Parathyroid adenoma (tissue), 2 donors: ENCODE results near the gene LRRC40.

Experiments
- H2AFZ ChIP-seq: fragments of 300-600 bp; sonication (generic); one replicate; pipeline ENCODE4 v1.7.0; 2017; ENCODE audit warnings: antibody characterized with exemption, mild to moderate bottlenecking
- H3K27ac ChIP-seq: fragments of 300-600 bp; sonication (generic); one replicate; pipeline ENCODE4 v1.7.0; 2017
- H3K27me3 ChIP-seq: fragments of 300-600 bp; sonication (generic); one replicate; pipeline ENCODE4 v1.7.0; 2017; ENCODE audit warnings: low read length; ENCODE audit not compliant: control insufficient read depth, insufficient read depth
- H3K36me3 ChIP-seq: fragments of 300-600 bp; sonication (generic); one replicate; pipeline ENCODE4 v1.7.0; 2017; ENCODE audit warnings: low read length; ENCODE audit not compliant: control insufficient read depth, insufficient read depth
- H3K4me1 ChIP-seq: fragments of 300-600 bp; sonication (generic); one replicate; pipeline ENCODE4 v1.7.0; 2017; ENCODE audit warnings: control low read depth
- H3K4me2 ChIP-seq: fragments of 300-600 bp; sonication (generic); one replicate; pipeline ENCODE4 v1.7.0; 2017; ENCODE audit warnings: low read length
- H3K4me3 ChIP-seq: fragments of 300-600 bp; sonication (generic); one replicate; pipeline ENCODE4 v1.7.0; 2017; ENCODE audit warnings: low read depth, low read length
- H3K79me2 ChIP-seq: fragments of 300-600 bp; sonication (generic); one replicate; pipeline ENCODE4 v1.7.0; 2017; ENCODE audit warnings: control low read depth
- H3K9ac ChIP-seq: fragments of 300-600 bp; sonication (generic); one replicate; pipeline ENCODE4 v1.7.0; 2017; ENCODE audit warnings: mild to moderate bottlenecking
- H3K9me3 ChIP-seq: fragments of 300-600 bp; sonication (generic); one replicate; pipeline ENCODE4 v1.7.0; 2017; ENCODE audit warnings: low read length; ENCODE audit not compliant: control insufficient read depth
- TF ChIP-seq, protein P1 (sequence below): fragments of 300-600 bp; sonication (generic); IDR thresholded peaks from one replicate; pipeline ENCODE4 v1.7.0; 2017; ENCODE audit warnings: antibody characterized with exemption, mild to moderate bottlenecking
- donor health status: primary hyperparathyroidism.

LRRC40 gene

DNA sequence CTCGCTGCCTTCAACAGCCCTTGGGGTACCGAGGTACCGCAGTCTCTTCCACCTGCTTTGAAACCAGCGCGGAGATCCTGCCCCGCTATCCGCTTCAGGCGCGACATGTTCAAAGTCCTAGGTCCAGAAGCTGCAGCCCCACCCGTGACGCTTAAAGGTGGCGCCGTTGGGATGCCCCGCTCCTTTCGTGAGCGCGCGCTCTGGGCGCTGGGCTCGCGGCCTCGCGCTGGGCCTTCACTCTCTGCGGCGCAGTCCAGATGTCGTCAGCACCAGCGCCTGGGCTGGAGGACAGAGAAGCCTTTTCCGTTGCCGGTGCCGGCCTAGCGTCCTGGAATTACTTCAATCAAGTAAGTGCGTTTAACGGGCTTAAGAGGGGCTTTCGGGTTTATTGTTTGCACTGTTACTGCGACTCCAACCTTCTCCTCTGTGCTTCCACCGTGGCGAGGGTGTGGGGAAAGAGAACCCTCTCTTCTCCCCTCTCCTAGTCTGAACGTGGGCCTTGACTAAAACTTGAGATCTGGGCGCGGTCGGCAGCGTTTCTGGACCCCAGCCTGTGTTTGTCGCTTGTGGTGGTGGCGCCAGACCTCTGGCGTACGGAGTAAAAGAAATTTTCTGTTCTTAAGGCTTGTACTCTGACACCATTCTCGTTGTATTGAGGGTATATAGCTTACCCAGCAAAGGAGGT is at the start of gene LRRC40:
LRRC40 (minus strand) TSS at position 146 of the 685 bp plus-strand sequence; CDS start at position 107, 39 bp downstream.
- H3K9ac ChIP-seq: peak within 1 kb of the TSS; percentile 78
- H3K4me1 ChIP-seq: no peaks in the 10 kb centered on the region
- H3K9me3 ChIP-seq: no peaks in the 10 kb centered on the region
- peak within 1 kb of the TSS; percentile 94 for H2AFZ ChIP-seq
- TF ChIP-seq, protein P1, sequence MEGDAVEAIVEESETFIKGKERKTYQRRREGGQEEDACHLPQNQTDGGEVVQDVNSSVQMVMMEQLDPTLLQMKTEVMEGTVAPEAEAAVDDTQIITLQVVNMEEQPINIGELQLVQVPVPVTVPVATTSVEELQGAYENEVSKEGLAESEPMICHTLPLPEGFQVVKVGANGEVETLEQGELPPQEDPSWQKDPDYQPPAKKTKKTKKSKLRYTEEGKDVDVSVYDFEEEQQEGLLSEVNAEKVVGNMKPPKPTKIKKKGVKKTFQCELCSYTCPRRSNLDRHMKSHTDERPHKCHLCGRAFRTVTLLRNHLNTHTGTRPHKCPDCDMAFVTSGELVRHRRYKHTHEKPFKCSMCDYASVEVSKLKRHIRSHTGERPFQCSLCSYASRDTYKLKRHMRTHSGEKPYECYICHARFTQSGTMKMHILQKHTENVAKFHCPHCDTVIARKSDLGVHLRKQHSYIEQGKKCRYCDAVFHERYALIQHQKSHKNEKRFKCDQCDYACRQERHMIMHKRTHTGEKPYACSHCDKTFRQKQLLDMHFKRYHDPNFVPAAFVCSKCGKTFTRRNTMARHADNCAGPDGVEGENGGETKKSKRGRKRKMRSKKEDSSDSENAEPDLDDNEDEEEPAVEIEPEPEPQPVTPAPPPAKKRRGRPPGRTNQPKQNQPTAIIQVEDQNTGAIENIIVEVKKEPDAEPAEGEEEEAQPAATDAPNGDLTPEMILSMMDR: no peak
- no peaks in the 10 kb centered on the region for H3K36me3 ChIP-seq
- H3K4me2 ChIP-seq: peak within 1 kb of the TSS; percentile 69
- peak within 1 kb of the TSS; percentile 80 for H3K27ac ChIP-seq
- peaks cover 22% of the 10 kb centered on the region for H3K79me2 ChIP-seq
- no peaks in the 10 kb centered on the region for H3K27me3 ChIP-seq
- H3K4me3 ChIP-seq: peak within 1 kb of the TSS; percentile 88

DNA sequence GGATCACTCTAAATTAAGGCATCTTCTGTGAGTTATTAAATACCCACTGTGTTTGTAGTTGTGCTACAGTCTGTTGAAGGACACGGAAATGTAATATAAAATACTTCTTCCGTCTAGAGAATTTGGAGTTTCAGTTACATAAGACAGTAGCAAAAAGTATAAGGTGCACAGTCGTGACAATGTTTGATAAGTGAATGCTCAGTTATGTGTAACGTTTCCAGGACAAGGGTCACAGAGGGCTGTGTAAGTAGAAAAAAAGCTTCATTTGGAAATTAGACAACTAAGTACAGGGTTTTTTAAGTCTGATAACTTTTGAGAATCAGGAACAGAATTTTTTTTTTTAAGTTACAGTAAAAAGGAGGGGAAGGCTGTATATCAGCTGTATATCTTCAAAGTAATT is 43.4 kb upstream of the LRRC40 start:
- H3K9ac ChIP-seq: no peak overlapping the region
- no peak overlapping the region for H3K4me2 ChIP-seq
- no peaks in the 10 kb centered on the region for H3K4me1 ChIP-seq
- no peak overlapping the region for H2AFZ ChIP-seq
- no peaks in the 10 kb centered on the region for H3K9me3 ChIP-seq
- H3K27me3 ChIP-seq: no peaks in the 10 kb centered on the region
- H3K79me2 ChIP-seq: no peaks in the 10 kb centered on the region
- H3K36me3 ChIP-seq: no peaks in the 10 kb centered on the region
- TF ChIP-seq, protein P1: no peak
- H3K27ac ChIP-seq: no peak overlapping the region
- no peak overlapping the region for H3K4me3 ChIP-seq

DNA sequence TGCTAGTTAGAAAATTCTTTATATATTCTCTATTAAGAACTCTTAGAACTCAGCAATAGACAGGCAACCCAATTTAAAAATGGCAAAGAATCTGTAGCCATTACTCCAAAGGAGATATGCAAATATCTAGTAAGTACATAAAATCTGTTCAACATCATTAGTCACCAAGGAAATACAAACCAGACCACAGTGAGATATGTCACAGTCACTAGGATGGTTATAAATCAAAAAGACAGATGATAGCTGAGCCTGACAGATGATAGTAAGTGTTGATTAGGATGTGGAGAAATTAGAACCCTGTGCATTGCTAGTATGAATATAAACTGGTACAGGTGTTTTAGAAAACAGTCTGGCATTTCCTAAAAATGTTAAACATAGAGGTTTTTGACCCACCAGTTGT is 42.4 kb upstream of the LRRC40 start:
- Histone ChIP-seq H3K9me3 (no peaks in the 10 kb centered on the region), H3K27ac (no peak overlapping the region), H3K4me2 (no peak overlapping the region), H3K9ac (no peak overlapping the region), H3K27me3 (no peaks in the 10 kb centered on the region), H3K4me3 (no peak overlapping the region), H3K4me1 (no peaks in the 10 kb centered on the region), H3K36me3 (no peaks in the 10 kb centered on the region), H2AFZ (no peak overlapping the region), H3K79me2 (no peaks in the 10 kb centered on the region)
- TF ChIP-seq, protein P1: no peak

DNA sequence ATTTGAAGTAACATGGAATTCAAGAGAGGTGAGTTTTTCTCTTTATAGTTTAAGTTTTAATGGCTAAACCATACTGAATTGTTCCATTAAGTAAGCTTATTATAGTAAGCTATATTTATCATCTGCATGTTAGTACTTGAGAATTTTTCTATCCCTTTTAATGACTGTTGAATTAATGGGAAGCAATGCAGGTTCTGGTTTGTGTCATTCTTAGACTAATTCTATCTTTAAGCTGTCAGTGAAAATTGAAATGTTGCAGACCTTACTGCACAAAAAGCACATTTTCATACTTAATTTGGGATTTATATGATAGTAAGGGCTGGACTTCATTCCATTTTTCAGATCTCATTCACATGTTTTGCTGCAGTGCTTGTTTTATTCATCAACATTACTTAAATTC is 41.7 kb upstream of the LRRC40 start:
- TF ChIP-seq, protein P1: no peak
- Histone ChIP-seq H3K4me2 (no peak overlapping the region), H3K27ac (no peak overlapping the region), H3K27me3 (no peaks in the 10 kb centered on the region), H3K79me2 (no peaks in the 10 kb centered on the region), H3K4me3 (no peak overlapping the region), H2AFZ (no peak overlapping the region), H3K9me3 (no peaks in the 10 kb centered on the region), H3K9ac (no peak overlapping the region), H3K4me1 (no peaks in the 10 kb centered on the region), H3K36me3 (no peaks in the 10 kb centered on the region)

DNA sequence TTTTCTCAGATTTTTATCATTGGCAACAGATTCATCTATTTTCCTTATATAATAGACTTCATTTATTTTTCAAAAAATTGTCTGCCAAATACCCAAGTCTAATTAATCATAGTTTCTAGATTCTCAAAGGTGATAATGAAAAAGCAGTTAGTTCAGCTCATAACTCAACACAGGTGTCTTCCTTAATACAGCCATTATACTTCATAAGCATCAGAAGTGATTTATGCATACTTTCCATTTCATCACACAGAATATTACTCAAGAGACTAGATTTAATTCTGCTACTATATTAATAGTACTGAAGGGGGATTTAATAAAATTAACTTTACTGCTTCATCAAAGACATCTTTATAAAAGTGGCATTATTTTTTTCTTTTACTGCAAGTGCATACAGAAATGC is 34.6 kb upstream of the LRRC40 start:
- Histone ChIP-seq H3K27ac (no peak overlapping the region), H2AFZ (no peak overlapping the region), H3K4me2 (no peak overlapping the region), H3K4me3 (no peak overlapping the region), H3K9ac (no peak overlapping the region), H3K27me3 (no peaks in the 10 kb centered on the region), H3K36me3 (no peaks in the 10 kb centered on the region), H3K4me1 (no peaks in the 10 kb centered on the region), H3K79me2 (no peaks in the 10 kb centered on the region), H3K9me3 (no peaks in the 10 kb centered on the region)
- TF ChIP-seq, protein P1: no peak
